DMS114 treated with DMSO at 0.1 percent for 48 hours (cell line): ENCODE results near the gene FAM83G.
"Not testable (repeated sequence)": the region's sequence is repeated elsewhere in the genome, so short reads cannot be mapped to it uniquely, and the experiment has no call there.

Experiments used
- DNase-seq: peaks from one replicate; lab custom pipeline; 2025; ENCODE audit not compliant: unreplicated experiment; lab: John Stamatoyannopoulos, UW

Gene FAM83G

GRCh38 chr17:19004421-19005136 lies at the start of gene FAM83G:
TSS of gene FAM83G (minus strand) at chr17:19004764. CDS start at chr17:19004041, 723 bp downstream.
- DNase-seq, result no peak

DNA sequence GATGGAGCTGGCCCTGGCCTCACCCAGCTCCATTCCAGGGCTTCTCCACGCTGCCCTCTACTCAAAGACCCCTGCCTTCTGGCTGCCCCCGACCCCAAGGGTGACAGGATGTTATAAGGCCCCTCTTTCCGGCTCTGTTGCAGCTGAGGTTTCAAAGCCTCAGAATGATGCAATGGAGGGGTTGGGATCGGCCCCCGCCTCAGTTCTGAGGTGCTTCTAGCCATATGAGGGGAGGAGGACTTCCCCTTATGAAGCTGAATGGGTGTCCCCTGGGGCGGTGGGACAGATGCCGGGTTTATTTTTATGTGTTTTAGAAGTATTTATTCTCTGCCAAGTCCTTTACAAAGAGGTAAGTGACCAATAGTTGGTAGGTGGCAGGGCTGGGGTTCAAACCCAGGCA lies 44.3 kb upstream of the FAM83G start:
- not testable (repeated sequence) for DNase-seq

GRCh38 chr17:19047510-19047909 lies 42.9 kb upstream of the FAM83G start:
- DNase-seq, result not testable (repeated sequence)

- DNase-seq, result not testable (repeated sequence)
Observed at GRCh38 chr17:19046782-19047375, 42.3 kb upstream of the FAM83G start, which contains the start of gene GRAP. TSS of gene GRAP (minus strand) at chr17:19046957. CDS start at chr17:19046926, 31 bp downstream.

DNA sequence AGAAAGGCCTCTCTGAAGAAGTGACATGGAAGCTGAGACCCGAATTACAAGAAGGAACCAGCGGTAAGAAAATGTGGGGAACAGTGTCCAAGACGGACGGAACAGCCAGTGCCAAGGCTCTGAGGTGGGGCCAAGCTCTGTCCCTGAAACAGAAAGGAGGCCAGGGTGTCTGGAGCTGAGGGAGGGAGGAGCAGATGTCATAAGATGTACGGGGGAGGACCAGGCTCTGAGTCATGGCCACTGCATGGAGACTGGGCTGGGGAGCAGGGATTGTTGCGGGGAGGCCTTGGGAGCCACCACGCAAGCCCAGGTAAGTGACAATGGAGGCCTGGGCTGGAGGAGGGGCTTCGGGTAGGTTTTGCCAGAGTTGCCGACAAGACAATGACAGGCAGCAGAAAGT lies 40.1 kb upstream of the FAM83G start:
- DNase-seq, result not testable (repeated sequence)

DNA sequence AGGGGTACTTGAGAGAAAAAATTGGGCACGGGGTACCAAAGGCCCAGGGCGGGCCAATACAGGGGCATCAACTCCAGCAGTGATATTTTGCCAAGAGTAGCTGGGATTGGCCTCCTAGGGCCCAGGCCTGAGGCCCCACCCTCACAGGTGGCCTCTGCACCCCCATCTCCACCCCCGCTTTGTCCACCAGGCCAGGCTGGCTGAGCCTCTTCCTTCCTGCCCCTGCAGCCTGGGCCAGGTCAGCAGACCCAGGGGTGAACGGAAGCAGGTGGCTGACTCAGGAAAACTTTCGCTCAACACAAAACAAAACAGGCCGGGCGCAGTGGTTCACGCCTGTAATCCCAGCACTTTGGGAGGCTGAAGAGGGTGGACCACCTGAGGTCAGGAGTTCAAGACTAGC lies 38.5 kb upstream of the FAM83G start:
- DNase-seq, result not testable (repeated sequence)

DNA sequence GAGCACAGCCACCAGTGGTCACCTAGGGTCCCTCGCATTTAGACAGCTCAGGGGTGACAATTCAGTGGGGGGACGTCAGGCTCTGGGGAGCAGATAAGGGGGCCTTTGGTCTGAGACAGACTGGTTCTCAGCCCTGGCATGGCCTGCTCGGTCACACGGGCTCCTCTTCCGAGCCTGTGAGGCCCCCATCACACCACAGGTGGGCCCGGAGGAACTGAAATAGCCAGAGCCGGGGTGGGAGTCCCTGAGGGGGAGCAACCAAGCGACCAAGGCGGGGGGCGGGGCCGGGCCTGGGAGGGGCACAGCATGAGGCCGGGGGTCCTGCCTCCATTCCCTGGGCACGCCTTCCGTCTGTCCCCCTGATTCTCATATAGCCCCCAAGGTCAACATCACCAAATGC lies 37.8 kb upstream of the FAM83G start:
- not testable (repeated sequence) for DNase-seq

DNA sequence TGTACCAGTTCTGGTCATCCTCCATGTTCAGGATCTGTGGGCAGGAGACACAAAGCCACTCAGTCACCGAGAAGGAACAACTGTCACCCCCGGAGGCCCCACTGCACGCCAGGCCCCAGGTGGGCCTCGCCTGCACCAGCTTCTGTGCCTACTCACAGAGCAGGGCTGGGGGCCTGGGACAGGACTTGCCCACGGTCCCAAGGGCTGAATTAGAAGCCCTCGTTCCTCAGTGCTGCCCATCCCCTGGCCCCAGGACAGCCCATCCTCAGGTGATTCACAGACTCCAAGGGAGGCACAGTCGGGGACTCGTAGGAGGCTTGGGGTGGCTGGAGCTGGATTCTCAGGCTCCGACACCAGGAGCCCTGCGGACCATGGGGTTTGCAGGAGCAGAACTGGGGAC lies 37.3 kb upstream of the FAM83G start:
- DNase-seq, result not testable (repeated sequence)

DNA sequence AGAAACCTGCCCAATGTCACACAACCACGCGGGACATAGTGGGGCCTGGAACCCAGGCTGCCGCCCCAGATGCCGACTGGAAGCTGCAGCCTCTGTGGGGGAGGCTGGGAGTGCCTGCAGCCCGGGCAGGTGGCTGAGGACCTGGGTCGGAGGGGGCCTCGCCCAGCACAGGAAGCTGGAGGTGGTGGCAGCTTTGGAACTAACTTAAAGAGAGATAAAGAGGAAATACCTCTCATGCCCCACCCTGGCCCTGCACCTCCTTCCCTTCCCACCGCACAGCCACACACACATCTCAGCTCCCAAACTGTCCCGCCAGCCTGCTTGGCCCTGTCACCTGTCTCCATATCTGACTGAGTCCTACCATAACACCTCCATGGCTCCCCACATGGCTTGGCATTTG lies 35.8 kb upstream of the FAM83G start:
- not testable (repeated sequence) for DNase-seq

GRCh38 chr17:19038730-19039129 lies 34.2 kb upstream of the FAM83G start:
- DNase-seq, result not testable (repeated sequence)

DNA sequence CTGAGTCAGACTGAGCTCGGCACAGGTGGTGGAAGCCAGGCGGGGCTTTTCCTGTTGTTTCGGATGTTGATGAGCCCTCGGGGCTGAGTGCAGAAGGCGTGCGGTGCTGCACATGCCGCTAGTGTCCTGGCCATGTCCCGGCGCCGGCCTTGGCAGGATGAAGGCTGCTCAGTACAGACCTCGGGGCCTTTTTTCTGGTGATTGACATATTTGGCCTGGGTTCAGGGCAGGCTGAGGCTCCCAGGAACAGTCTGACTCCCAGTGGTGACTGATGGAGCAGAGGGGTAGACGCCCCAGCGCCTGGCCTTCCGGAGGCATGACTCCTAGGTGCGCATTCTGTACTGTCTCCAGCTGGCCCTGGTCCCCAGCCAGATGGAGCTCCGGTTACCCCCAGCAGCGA lies 33.4 kb upstream of the FAM83G start:
- DNase-seq, result not testable (repeated sequence)

DNA sequence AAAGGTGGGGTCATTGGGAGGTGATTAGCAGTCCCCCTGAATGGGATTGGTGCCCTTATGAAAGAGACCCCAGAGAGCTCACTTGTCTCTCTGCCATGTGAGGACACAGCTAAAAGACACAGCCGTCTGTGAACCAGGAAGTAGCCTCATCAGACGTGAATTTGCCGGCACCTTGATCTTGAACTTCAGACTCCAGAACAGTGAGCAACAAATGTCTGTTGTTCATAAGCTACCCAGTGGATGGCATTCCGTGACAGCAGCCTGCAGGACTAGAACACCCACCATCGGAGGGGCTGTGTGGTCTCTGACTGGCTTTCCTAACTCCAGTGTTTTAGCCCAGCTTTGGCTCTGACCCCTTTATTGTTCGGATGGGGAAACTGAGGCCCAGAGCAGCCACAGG lies 33.0 kb upstream of the FAM83G start:
- DNase-seq, result not testable (repeated sequence)

DNA sequence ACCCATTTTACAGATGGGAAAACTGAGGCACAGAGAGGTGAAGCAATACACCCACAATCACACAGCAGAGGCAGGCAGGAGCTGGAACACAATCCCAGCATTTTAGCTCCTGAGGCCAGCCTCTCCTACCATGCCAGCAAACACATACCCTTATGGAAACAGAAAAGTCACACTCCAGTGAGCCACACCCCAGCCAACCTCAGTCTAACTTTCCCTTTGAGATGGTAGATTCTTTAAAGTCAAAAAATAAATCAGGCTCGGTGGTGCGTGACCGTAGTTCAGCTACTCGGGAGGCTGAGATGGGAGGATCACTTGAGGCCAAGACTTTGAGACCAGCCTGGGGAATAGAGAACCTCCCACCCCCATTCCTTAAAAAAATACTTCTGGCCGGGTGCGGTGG lies 31.6 kb upstream of the FAM83G start:
- not testable (repeated sequence) for DNase-seq

DNA sequence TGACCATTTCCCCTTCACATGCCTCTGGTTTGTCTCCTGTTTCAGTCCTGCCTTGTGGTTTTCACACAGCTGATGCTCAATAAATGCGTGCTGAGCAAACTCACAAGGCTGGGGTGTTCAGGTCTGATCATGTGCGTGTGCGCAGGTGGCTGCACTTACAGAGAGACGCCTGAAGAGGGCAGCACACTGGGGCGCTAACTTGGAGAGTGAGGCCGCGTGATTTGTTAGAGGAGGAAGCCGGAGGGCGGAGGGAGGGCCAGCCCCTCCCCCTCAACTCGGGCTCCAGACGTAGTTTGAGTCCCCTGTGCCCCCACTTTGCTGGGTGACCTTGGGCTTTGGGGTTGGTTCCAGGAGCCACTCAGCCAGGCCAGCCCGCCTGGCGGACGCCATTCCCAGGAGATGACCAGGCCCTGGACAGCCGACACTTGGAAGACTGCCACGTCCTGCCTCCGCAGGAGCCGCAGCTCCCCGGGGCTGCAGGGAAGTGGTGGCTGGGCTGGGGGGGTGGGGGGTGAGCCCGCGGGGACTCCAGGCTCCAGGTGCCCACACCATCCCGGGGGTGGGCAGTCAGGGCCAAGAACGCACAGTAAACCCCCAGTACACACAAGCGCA lies 27.9 kb upstream of the FAM83G start:
- not testable (repeated sequence) for DNase-seq

- DNase-seq, result not testable (repeated sequence)
Observed at GRCh38 chr17:19031729-19032128, 27.2 kb upstream of the FAM83G start.

DNA sequence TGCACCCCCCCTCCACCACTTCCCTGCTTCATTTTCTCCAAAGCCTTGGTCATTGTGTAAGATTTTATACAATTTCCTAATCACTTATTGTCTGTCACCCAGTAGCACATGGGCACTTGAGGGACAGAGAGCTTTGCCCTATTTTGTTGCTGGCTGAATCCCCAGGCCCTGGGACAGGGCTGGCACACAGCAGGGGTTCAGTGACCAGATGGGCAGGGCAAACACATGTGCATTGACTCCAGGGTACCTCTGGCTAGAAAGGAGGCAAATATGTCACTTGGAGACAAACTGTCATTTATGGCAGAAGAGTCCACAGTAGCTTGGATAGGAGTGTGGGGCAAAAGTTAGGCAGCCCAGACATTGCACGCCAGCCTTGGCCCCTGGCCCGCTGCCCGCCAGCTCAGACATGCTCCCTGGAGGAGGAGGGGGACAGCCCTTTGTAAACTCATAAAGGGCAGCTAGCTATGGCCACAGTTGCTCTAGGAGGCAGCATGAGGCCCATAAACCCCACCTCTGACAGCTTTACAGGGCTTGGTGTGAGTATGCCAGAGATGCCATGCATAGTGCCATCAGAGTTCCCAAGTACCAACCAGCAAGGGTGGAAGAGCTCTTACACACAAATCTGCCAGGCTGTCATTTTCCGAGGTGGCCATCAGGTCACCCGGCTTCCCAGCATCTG lies 26.3 kb upstream of the FAM83G start:
- DNase-seq, result not testable (repeated sequence)

DNA sequence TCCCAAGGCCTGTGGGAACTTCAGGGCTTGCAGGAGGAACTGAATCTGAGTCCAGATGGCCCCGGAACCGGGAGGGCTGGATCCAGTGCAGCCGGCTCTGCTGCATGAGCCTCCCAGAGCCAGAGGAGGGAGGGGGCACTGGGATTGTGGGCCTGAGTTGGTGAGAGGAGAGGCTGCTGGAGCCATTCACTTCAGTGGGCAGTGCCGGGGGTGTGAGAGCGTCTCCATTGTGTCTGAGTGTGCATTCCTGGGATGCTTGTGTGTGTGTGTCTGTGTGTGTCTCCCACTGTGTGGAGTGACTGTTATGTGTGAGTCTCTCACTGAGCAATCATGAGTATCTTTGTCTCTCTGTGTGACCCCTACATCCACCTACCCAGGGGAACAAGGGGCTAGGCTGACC lies 25.2 kb upstream of the FAM83G start:
- not testable (repeated sequence) for DNase-seq

GRCh38 chr17:19028671-19029070 lies 24.1 kb upstream of the FAM83G start:
- not testable (repeated sequence) for DNase-seq

DNA sequence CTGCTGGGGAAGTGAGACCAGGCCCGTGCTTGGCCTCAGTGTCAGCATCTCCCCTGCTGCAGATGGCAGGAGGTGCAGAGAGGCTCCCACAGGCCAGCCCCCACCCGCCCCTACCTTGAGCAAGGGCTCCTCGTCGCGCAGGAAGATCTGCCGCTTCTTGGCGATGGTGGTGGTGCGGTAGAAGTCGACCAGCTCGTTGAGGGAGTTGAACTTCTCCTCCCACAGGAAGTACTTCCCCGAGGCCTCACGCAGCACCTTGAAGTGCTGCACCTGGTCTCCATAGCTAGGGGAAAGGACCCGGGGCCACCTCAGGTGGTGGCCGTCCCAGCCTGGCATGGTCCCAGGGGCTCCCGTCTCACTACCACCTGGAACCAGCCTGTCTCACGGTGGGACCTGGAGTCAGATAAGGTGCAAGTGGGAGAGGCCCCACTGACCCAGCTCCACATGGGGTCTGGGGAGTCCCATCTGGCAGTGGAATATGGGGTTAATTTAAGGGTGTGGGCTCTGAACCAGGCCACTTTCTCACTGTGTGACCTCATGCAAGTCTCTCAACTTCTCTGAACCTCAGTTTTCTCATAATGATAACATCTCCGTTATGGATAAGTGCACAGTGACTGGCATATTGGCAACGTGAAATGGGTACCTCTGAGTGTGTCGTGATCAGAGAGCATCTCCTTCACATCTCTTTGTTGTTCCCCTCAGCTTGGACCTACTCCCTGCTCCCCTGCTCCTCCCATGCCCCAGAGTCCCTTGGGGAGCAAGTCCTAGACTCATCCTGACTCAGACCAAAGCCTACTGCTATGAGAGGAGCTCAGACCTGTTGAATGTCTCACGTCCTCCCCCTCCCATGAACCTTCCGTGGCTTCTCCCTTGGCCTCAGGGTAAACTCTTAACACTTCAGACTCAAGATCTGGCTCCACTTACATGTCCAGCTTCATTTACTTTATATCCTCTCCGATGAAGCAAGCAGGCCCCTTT lies 19.8 kb upstream of the FAM83G start:
- DNase-seq, result no peak
